Keratinocyte (primary cell): ENCODE data around the gene DENND6A. TPM values are rescaled to one million over a fixed set of nuclear protein-coding genes. Genes with fewer than 3 reads are reported as not detected.

Source experiments
- DNase-seq: peaks from one replicate; pipeline ENCODE4 v3.0.0-alpha.2; 2011; ENCODE audit warnings: low read depth, missing footprints, low spot score
- FAIRE-seq: peaks from 2 replicates; lab custom pipeline; 2011; peaks lifted over from hg19 to GRCh38; lab: Jason Lieb, UNC
- H2AFZ ChIP-seq: 2 replicates; pipeline ENCODE4 v1.6.0; 2012; ENCODE audit warnings: low read length, control low read depth, inconsistent platforms; ENCODE audit not compliant: control insufficient read depth
- H3K27ac ChIP-seq: 2 replicates; pipeline ENCODE4 v1.5.1; 2011; ENCODE audit warnings: low read length; ENCODE audit not compliant: control insufficient read depth, insufficient read depth
- H3K27me3 ChIP-seq: 3 replicates; pipeline ENCODE4 v1.6.0; 2011; ENCODE audit warnings: low read length; ENCODE audit not compliant: control insufficient read depth, insufficient read depth; ENCODE audit errors: extremely low read depth
- H3K36me3 ChIP-seq, 2 experiments: 2 replicates in 1 of 2; 3 replicates in 1 of 2; pipeline ENCODE4 v1.5.1; 2011; ENCODE audit warnings: low read length in 2 of 2, mild to moderate bottlenecking in 1 of 2; ENCODE audit not compliant: control insufficient read depth in 2 of 2, insufficient read depth in 2 of 2; ENCODE audit errors: extremely low read depth in 1 of 2
- H3K4me1 ChIP-seq: 3 replicates; pipeline ENCODE4 v1.5.1; 2011; ENCODE audit warnings: low read length; ENCODE audit not compliant: control insufficient read depth, insufficient read depth; ENCODE audit errors: extremely low read depth
- H3K4me2 ChIP-seq: 3 replicates; pipeline ENCODE4 v1.6.0; 2011; ENCODE audit warnings: low read depth, low read length; ENCODE audit not compliant: control insufficient read depth, insufficient read depth; ENCODE audit errors: extremely low read depth
- H3K4me3 ChIP-seq, 3 experiments: fragments of 200-600 bp in 1 of 3; sonication (generic) in 1 of 3; 2 replicates in 2 of 3; 3 replicates in 1 of 3; pipeline ENCODE4 v1.5.1; 2011 to 2016; ENCODE audit warnings: low read length in 3 of 3, mild to moderate bottlenecking in 3 of 3, control low read depth in 2 of 3, inconsistent platforms in 1 of 3, low read depth in 1 of 3, mixed read lengths in 1 of 3, mixed run types in 1 of 3, moderate library complexity in 1 of 3; ENCODE audit not compliant: control insufficient read depth in 2 of 3, insufficient read depth in 2 of 3; ENCODE audit errors: extremely low read depth in 1 of 3
- H3K79me2 ChIP-seq: 2 replicates; pipeline ENCODE4 v1.6.0; 2012; ENCODE audit warnings: low read length; ENCODE audit not compliant: control insufficient read depth, insufficient read depth
- H3K9ac ChIP-seq: 3 replicates; pipeline ENCODE4 v1.6.0; 2011; ENCODE audit warnings: low read length; ENCODE audit not compliant: control insufficient read depth, insufficient read depth; ENCODE audit errors: extremely low read depth
- H3K9me1 ChIP-seq: 3 replicates; pipeline ENCODE4 v1.6.0; 2011; ENCODE audit warnings: low read length; ENCODE audit not compliant: control insufficient read depth, insufficient read depth; ENCODE audit errors: extremely low read depth
- H3K9me3 ChIP-seq: 2 replicates; pipeline ENCODE4 v1.5.1; 2012; ENCODE audit warnings: low read depth, low read length; ENCODE audit not compliant: control insufficient read depth
- H4K20me1 ChIP-seq: 3 replicates; pipeline ENCODE4 v1.6.0; 2011; ENCODE audit warnings: low read length; ENCODE audit not compliant: control insufficient read depth, insufficient read depth; ENCODE audit errors: extremely low read depth
- EZH2 ChIP-seq: IDR thresholded peaks from one replicate; pipeline ENCODE4 v1.6.1; 2012; ENCODE audit warnings: inconsistent platforms, mild to moderate bottlenecking, low read length, moderate library complexity
- dilution Hi-C: fragments of 300-500 bp; cut with MboI; formaldehyde crosslinking; loops from one replicate; pipeline ENCODE4 v1.7.0; 2020; ENCODE audit warnings: low sequenced_read_pairs; ENCODE audit not compliant: extremely low pct_ligation_motif_present
- polyA plus RNA-seq, 5 experiments: library from polyadenylated mRNA; depleted of rRNA in 3 of 5; stranded (reverse) in 3 of 5; stranded (forward) in 1 of 5; unstranded in 1 of 5; fragments of >200 nt; gene quantifications; 1 replicate in 1 of 5; 2 replicates in 3 of 5; 3 replicates in 1 of 5; pipeline versions ENCODE4 v1.2.1 to v1.2.3, GENCODE V29; 2011 to 2012; ENCODE audit warnings: missing spikeins in 2 of 5, low read depth in 1 of 5, low replicate concordance in 1 of 5
- TF ChIP-seq, protein P1 (sequence below), 3 experiments: IDR thresholded peaks in 1 of 3; conservative IDR thresholded peaks in 1 of 3; optimal IDR thresholded peaks in 1 of 3; 2 replicates in 2 of 3; 3 replicates in 1 of 3; pipeline versions ENCODE3 to v1.5.1; 2011; ENCODE audit warnings: low read length in 3 of 3, mild to moderate bottlenecking in 3 of 3, moderate library complexity in 2 of 3, control low read depth in 1 of 3, inconsistent platforms in 1 of 3; ENCODE audit not compliant: insufficient read depth in 2 of 3; ENCODE audit errors: extremely low read depth in 1 of 3

Gene DENND6A
- polyA plus RNA-seq, 1 donor (not counting 4 experiments of a cell fraction or from before 2014, with no cell fraction given), result 22.8 TPM

DNA sequence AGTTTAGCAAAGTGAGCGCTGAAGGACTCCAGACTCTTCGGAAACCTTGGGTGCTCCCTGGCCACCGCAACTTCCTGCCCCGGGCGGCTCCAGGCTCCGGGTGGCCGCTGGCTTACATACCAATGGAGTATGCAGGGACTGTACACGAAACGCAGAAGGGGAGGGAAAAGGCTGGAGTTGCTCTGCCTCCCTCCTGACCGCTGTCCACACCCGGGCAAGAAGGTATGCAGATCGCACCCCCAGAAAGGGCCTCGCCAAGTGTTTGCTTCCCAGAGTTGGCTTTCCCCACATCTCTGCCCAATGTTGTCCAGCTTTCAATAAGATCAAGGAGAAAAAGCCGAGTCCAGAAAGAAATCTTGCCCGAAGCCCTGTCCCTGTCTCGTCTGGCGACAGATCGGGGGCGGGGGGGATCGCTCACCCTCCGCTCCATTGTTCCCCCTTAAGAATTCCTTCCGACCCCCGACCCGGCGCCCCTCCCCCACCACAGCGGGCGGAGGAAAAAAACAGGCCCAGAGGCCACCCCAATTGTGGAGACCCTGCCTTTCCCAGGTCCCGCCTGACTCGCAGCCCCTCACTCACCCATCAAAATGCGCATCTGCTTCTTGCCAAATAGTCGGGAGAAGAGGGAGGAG is 96.3 kb downstream of the DENND6A start:
- H3K27ac ChIP-seq, result peak overlapping the region; percentile 95
- no peak for DNase-seq
- H3K79me2 ChIP-seq, result peaks cover 61% of the 10 kb centered on the region
- H3K9ac ChIP-seq, result peak overlapping the region; percentile 97
- dilution Hi-C loops, result no loop called here
- FAIRE-seq, result peak; percentile 39
- H3K4me2 ChIP-seq, result peak overlapping the region; percentile 72
- no peaks in the 10 kb centered on the region for H3K27me3 ChIP-seq
- no peak overlapping the region for H2AFZ ChIP-seq
- no peaks in the 10 kb centered on the region for H3K9me1 ChIP-seq
- TF ChIP-seq EZH2, result no peak
- TF ChIP-seq, protein P1, sequence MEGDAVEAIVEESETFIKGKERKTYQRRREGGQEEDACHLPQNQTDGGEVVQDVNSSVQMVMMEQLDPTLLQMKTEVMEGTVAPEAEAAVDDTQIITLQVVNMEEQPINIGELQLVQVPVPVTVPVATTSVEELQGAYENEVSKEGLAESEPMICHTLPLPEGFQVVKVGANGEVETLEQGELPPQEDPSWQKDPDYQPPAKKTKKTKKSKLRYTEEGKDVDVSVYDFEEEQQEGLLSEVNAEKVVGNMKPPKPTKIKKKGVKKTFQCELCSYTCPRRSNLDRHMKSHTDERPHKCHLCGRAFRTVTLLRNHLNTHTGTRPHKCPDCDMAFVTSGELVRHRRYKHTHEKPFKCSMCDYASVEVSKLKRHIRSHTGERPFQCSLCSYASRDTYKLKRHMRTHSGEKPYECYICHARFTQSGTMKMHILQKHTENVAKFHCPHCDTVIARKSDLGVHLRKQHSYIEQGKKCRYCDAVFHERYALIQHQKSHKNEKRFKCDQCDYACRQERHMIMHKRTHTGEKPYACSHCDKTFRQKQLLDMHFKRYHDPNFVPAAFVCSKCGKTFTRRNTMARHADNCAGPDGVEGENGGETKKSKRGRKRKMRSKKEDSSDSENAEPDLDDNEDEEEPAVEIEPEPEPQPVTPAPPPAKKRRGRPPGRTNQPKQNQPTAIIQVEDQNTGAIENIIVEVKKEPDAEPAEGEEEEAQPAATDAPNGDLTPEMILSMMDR (optimal IDR thresholded peaks at IDR 0.05 in 1 of 3, IDR thresholded peaks at IDR 0.05 in 1 of 3, conservative IDR thresholded peaks at IDR 0.05 in 1 of 3; ENCODE audit: extremely low read depth in 1 of 3, insufficient read depth in 2 of 3, low read length in 3 of 3), result no peak
- H3K36me3 ChIP-seq, result no peaks in the 10 kb centered on the region
- H3K4me1 ChIP-seq, result peaks cover 15% of the 10 kb centered on the region
- H4K20me1 ChIP-seq, result peaks cover 34% of the 10 kb centered on the region
- H3K9me3 ChIP-seq, result no peaks in the 10 kb centered on the region
- peak overlapping the region; percentile 57 to 95 (median 92) for H3K4me3 ChIP-seq

DNA sequence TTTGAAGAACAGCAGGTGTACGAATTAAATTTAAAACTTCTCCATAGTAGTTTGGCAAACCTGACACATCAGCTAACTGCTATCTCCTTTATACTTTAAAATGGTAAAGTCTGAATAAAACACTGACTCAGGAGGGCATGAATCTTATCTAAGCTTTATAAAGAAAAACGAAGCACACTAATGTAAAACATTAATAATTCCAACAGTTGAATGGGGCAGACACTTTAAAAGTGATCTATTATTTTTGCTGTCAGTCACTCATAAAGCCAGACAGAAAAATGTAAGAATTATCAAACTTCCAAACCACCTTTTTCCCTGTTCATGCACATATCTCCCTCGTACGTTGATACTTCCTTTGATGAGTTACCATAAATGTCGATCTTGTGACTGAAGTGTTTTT is 98.3 kb downstream of the DENND6A start:
- FAIRE-seq (no peak), DNase-seq (no peak)
- Histone ChIP-seq H3K79me2 (peaks cover 79% of the 10 kb centered on the region), H3K36me3 (no peaks in the 10 kb centered on the region), H3K4me1 (peaks cover 15% of the 10 kb centered on the region), H3K9ac (peak overlapping the region; percentile 34), H3K4me2 (peak overlapping the region; percentile 72), H3K9me3 (no peaks in the 10 kb centered on the region), H3K4me3 (peak overlapping the region; percentile 57 to 95 (median 92)), H3K27me3 (no peaks in the 10 kb centered on the region), H3K27ac (no peak overlapping the region), H3K9me1 (no peaks in the 10 kb centered on the region), H2AFZ (no peak overlapping the region), H4K20me1 (peaks cover 42% of the 10 kb centered on the region)
- TF ChIP-seq EZH2, result no peak
- TF ChIP-seq, protein P1 (optimal IDR thresholded peaks at IDR 0.05 in 1 of 3, IDR thresholded peaks at IDR 0.05 in 1 of 3, conservative IDR thresholded peaks at IDR 0.05 in 1 of 3; ENCODE audit: extremely low read depth in 1 of 3, insufficient read depth in 2 of 3, low read length in 3 of 3), result no peak
- dilution Hi-C loops, result no loop called here
